Hindlimb muscle (tissue), 1 donor: ENCODE data around the gene MGRN1. TPM values are rescaled to one million over a fixed set of nuclear protein-coding genes. Genes with fewer than 3 reads are reported as not detected.

Experiments
- DNase-seq: peaks from one replicate; pipeline ENCODE4 v3.0.0-alpha.2; 2013
- polyA plus RNA-seq: library from polyadenylated mRNA; unstranded; fragments of 120-200 nt; gene quantifications from one replicate; pipeline ENCODE4 v1.2.1, GENCODE V29; 2013; ENCODE audit not compliant: insufficient read length

The MGRN1 gene
- polyA plus RNA-seq, 1 donor, result 46.0 TPM

GRCh38 chr16:4675864-4676786 is 51.5 kb downstream of the MGRN1 start:
- DNase-seq, result no peak

- DNase-seq, result no peak
Measured at GRCh38 chr16:4676831-4677230, 52.2 kb downstream of the MGRN1 start.

DNA sequence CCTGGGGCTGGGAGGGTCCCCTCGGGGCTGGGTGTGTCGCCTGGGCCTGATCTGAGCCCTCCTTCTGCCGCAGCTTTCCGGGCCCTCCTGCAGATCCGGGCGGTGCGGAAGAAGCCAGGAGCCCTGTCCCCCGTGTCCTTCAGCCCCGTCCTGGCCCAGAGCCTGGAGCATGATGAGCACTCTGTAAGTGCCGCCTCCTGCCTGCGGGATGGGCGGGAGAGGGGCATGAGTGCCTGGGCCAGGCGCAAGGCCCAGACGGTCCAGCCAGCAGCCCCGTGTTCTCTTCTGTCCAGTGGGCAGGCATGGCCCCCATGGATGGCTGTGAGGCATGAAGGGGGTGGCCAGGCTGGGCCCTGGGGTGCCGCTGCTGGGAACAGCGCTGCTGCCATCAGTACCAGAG is 52.8 kb downstream of the MGRN1 start:
- DNase-seq, result no peak

DNA sequence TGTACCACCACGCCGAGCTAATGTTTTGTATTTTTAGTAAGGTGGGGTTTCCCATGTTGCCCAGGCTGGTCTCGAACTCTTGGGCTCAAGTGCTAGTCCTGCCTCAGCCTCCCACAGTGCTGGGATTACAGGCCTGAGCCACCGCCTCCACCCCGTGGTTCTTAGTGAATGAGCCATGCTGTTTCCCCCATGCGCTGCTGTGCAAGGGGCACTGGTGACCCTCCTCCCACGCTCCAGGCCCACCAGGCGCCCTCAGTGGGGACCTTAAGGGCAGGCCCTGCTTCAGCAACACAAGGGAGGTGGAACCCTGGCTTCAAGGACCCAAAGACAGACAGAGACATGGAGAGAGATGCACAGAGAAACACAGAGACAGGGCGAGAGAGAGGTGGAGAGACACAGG is 53.4 kb downstream of the MGRN1 start:
- no peak for DNase-seq

- DNase-seq, result no peak
Measured at GRCh38 chr16:4678596-4678995, 54.0 kb downstream of the MGRN1 start.

DNA sequence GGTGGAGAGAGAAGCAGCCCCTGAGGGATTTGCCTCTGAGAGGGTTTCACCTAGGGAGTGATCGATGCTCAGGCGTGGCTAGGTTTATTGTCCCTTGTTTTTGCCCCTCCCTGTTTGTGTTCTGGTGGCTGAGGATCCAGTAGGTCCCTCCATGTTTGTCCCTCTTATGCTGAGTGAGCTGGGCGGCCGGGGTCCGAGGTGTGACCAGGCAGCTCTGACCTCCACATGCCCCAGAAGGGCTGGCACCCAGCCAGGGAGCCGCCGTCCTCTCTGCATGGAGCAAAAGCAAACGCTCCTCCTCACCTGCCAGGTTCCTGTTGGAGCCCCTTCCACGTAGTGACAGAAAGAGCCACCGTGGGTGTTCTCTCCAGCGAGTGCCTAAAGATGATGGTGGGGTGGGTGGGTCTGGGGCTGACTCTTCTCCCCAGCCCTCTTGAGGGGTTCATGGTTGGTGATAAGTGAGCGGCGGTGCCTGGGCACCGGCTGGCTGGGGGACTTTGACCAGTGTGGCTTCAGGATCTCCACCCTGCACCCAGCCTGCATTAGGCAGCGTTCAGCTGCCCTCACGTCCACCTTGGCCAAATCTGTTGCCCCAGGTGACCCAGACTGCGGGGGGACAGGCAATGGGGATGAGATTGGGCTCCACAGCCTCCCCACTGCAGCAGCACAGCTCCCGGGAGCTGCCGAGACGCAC is 54.7 kb downstream of the MGRN1 start:
- no peak for DNase-seq

DNA sequence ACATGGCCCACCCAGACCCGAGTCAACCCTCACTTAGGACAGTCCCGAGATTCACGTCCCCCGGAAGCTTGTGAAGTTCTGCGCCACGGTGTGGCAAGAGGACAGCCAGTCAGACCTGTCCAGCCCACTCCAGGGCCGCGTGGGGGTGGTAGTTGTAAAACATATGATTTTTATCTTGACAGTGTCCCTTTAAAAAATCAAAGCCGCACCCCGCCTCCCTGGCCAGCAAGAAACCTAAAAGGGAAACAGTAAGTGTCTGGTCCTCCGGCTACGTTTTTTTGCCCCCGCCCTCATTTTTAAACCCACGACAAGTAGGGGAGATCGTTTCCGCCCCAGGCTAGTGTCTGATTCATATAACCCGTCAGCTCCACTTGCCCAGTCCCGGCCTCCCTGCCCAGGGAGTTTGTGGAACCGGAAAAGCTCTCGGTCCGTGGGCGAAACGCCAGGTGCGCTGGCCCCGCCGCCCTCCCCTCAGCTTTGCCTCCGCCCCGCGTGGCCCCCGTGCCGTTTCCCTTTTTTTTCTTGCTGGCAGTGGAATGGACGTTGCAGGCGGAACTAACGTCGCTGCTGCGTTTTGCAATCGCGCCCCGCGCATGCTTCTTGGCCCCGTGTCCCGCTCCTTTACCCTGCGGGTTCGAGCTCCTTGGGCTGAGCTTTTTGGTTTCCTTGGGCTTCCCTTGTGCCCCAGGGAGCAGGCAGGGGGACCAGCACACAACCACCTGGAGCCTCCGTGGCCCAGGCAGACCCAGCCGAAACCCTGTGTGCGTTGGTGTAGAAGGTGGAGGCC is 55.4 kb downstream of the MGRN1 start:
- peak; percentile 71 for DNase-seq

DNA sequence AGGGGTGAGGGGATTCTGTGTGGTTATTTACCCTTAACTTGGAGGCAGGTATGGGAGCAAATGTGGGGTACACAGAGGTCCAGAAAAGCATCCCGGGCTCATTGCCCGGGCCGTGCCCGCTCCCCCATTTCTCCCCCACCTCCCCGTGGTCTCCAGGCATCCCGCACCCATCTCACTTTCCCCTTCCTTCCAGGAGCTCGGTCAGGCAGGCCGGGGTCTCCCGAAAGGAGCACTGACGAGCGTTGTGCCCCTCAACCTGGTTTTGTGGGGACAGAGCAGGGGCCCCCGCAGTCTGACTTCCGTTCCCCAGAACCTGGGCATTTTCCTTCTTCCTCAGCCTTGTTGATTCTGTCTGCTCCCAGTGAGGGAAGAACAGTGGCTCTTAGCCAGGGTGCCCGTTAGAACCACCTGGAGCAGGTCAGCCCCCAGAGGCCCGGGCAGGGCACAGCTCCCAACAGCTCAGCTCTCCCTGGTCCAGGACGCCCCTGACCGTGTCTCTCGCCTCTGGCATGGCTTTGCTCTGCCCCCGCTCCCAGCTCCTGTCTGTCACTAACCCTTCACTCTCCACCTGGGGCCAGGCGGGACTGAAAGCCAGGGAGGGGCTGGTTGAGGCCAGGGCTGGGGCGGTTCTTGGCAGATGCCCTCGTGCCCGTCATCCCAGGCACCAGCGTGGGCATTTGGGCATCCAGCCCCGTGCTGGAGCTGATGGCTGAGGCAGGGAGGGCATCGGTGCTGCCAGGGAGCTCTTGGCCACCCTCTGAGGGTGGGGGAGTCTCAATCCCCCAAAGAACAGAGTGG is 56.2 kb downstream of the MGRN1 start:
- DNase-seq, result no peak

- no peak for DNase-seq
Measured at GRCh38 chr16:4681471-4682083, 57.0 kb downstream of the MGRN1 start.

DNA sequence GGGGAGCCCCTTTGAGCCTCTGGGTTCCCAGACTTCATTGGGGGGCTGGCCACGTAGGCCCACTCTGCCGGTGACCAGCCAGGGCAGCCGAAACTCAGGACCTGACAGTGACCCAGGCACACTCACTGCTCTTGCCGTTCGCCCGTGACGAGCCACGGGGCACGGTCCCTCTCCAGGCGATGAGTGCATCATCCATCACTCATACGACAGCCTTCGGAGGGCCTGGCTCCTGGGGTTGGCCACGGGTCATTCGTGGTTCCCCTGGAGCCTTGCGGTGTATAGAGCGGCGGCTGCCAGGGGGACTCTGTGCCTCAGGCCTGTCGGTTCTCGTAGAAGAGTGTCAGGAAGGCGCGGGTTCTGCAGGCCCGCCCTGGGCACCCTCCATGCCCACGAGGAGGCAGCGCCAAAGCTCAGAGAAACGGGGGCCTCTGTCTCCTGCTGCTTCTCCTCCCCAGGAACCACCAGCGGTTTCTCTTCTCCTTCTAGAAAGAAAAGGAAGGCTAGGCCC is 57.5 kb downstream of the MGRN1 start:
- DNase-seq, result no peak

GRCh38 chr16:4682616-4683254 is 58.1 kb downstream of the MGRN1 start:
- DNase-seq, result no peak

DNA sequence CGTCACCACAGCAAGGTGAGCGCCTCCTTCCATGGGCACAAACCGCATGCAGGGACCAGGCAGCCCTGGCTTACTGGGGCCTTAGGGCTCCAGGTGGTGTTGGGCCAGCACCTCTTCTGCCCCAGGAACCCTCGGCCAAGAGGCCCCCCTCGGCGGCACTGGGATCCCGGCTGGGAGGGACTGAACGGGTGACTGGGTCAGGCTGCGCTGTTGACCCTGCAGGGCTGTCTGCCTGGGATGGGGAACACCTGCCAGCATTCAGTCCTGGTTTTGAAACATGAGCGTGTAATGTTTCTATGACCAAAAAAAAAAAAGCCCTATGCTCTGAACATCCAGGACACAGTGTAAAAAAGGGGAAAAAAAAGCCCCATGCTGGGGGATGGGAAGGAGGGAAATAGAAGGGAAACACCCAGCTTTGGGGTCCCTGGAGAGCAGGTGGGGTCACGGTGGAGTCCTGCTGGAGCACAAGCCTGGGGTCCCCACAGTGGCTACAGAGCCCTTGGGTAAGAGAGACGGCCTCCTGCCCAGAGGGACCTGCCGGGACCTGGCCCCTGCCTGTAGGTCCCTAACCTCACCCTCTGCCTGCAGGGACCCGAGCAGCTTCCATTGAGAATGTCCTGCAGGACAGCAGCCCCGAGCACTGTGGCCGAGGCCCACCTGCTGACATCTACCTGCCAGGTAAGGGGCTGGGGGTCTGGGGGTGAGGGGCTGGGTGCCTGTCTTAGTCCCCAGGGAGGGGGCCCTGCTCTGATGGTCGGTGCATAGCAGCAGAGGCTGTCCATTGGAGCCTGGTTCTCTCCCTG is 58.8 kb downstream of the MGRN1 start:
- DNase-seq, result no peak

GRCh38 chr16:4684058-4684715 is 59.6 kb downstream of the MGRN1 start:
- no peak for DNase-seq

GRCh38 chr16:4684763-4685162 is 60.1 kb downstream of the MGRN1 start:
- DNase-seq, result no peak

DNA sequence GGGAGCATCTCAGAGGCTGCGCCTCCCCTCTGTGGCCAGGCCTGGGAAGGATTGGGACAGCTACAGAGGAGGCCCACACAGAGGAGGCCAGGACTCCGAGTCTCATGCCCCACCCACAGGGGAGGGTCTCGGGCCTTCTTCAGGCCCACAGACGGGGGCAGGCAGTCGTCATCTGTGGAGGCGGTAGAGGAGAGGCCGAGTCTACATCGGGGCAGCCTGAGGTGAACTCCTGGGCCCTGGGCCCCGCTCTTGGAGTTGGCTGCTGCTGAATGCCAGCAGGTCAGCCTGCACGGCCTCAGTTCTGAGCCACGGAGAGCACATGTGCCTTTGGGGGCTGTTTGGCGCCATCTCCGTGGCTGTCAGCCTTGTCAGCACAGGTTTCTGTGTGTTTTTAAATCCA is 60.7 kb downstream of the MGRN1 start:
- DNase-seq, result no peak

GRCh38 chr16:4685776-4686496 is 61.3 kb downstream of the MGRN1 start:
- no peak for DNase-seq

- DNase-seq, result no peak
Measured at GRCh38 chr16:4686497-4687210, 62.0 kb downstream of the MGRN1 start.

- no peak for DNase-seq
Measured at GRCh38 chr16:4687416-4687815, 62.8 kb downstream of the MGRN1 start.
